Measurements from ENCODE around the gene MRTFA.
"Not testable (repeated sequence)": the region's sequence is repeated elsewhere in the genome, so short reads cannot be mapped to it uniquely, and the experiment has no call there.

- not testable (repeated sequence) for TF ChIP-seq CTCF (conservative IDR thresholded peaks at IDR 0.05; ENCODE audit: low read length); EZH2phosphoT487 (IDR thresholded peaks at IDR 0.05; ENCODE audit: borderline replicate concordance, low read depth, low read length)
These were observed 37.8 kb downstream of the MRTFA start for GRCh38 chr22:40598712-40599111.
